HTERT RPE-1 (cell line): Measurements from ENCODE around the gene DCLK2.

ENCODE experiments used
- in situ Hi-C: fragments of 300-500 bp; cut with MboI; formaldehyde crosslinking; loops from 4 replicates; pipeline ENCODE4 v1.14.3; 2020; ENCODE audit warnings: low sequenced_read_pairs

DCLK2 gene

DNA sequence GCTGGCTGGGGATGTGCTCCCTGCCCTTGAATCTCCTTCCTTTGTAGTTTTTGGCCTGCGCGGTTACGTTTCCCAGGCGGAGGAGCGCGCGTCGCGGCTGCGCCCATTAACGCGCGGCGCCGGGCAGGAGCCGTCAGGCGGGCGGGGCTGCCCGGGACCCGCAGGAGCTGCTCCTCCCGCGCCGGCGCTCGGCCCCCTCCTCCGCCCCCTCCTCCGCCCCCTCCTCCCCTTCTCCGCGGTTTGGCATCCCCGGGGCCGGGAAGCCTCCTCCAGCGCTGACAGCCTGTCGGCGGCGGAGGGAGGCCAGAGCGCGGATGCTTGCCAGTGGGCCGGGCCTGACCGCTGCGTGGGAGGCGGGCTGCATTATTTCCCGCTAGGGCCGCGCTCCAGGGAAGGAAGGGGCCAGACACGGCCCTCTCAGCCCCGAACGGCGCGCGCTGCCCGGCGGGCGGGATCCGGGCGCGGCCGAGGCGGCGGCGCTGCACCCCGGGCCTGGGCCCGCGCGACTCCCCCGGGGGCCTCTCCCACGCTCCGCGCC is at the start of gene DCLK2:
DCLK2 (plus strand) TSS at position 405 of the 538 bp plus-strand sequence. CDS start 583 bp downstream, outside the sequence.
- in situ Hi-C loops = no loop called here

DNA sequence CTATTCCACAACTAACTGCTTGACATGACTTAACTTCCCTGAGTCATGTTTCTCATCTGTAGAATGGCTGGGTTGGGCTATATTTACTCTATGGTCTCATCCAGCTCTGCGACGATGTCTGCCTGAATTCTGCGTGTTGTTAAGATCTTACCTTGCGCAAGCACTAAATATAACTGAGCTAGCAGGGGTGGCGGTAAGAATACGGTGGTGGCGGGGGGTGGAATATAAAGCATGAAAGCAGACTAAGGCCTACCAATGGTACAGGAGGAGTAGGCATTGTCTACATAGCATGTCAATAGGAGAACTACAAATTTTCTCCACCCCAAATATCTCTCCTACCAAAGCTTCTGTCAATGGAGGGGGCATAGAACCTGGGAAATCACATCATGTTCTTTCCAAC is 45.7 kb upstream of the DCLK2 start:
- in situ Hi-C loops = no loop called here

DNA sequence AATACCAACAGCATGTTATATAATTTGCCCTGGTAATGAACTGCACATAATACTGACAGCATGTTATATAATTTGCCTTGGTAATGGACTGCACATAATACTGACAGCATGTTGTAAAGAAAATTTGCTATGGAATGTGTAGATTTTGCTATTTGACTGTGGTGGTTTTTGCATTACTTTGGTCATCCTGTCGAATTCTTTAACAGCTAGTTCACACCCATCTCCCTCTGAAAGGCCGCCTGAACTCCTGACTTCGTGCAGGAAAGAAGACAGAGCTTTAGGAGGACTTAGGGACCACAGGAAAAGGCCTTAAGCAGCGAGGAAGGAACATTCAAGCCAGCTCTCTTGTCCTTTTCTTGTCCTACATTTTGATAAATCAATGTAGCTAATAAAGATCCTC is 45.2 kb upstream of the DCLK2 start:
- in situ Hi-C loops = no loop called here

DNA sequence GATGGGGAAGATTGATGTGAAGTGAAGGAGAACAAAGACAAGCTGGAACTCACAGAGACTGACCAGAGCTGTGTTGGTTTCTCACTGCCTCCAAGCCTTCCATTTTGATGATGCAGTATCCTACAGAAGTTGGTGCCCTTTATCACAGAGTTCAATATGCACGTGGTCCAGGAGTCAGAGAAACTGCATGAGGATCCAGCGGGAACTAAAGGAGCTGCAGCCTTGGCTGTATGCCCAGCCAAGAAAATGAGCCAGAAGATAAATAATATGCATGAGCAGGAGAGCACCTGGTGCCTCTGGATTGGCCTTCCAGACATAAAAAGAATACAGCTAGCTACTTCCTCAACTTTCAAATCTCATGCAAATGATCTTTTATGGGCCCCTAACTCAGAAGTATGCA is 44.3 kb upstream of the DCLK2 start:
- in situ Hi-C loops = no loop called here

DNA sequence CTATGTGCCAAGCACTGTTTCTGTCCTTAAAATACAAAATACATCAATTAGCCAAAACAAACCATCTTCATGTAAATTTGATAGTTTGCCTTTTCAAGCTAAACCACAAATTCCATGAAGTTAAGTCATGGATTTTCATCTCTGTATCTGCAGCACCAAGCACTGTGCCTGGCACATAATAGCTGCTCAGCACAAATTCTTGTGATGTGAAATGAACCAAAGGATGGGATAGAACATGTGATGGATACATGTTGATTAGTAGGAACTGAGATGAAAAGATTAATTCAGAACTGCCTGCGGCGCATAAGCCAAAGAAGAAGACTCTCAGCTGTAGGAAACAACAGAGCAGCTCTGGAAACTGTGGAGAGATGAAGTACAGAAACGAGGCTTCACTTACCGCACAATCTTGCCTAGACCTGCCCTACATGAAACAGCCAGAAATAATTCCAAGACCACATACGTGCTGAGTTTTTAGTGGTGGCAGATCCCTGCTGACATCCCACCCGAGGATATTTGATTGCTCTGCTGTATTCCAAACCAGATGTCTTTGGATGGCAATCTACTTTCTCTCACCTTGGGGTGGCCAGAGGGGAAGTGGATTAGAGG is 40.9 kb upstream of the DCLK2 start:
- in situ Hi-C loops = no loop called here

DNA sequence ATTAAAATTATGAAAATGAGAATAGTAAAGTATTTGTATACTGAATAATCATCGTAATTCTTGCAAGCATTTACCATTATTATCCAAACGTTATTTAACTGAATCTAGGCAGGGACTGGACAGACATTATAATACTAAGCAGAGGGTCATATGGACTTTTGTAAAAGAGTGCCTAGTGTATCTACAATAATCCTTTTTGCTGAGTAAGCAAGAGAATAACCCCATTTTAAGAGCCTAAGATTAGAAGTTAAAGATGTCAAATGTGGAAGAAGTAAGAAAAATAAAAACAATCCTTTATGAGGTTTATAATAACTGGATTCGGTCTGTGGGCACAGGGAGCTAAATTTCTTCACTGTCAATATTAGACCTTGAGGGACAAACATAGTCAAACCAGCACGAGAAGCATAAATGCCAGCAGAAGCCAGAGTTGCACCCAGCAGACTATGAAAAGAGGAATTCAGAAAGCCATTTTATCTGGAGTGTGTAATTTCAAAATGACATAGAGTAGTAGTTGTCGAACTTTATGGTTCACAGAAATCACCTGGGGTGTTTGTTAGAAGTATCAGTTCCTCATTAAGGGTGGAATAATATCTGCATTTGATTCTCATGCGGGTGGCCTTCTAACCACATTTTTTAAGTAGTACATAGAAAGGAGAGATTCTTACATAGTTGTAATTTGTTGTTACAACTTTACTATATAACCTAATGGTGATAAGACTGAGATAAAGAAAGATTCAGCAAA is 39.7 kb upstream of the DCLK2 start:
- in situ Hi-C loops = no loop called here

DNA sequence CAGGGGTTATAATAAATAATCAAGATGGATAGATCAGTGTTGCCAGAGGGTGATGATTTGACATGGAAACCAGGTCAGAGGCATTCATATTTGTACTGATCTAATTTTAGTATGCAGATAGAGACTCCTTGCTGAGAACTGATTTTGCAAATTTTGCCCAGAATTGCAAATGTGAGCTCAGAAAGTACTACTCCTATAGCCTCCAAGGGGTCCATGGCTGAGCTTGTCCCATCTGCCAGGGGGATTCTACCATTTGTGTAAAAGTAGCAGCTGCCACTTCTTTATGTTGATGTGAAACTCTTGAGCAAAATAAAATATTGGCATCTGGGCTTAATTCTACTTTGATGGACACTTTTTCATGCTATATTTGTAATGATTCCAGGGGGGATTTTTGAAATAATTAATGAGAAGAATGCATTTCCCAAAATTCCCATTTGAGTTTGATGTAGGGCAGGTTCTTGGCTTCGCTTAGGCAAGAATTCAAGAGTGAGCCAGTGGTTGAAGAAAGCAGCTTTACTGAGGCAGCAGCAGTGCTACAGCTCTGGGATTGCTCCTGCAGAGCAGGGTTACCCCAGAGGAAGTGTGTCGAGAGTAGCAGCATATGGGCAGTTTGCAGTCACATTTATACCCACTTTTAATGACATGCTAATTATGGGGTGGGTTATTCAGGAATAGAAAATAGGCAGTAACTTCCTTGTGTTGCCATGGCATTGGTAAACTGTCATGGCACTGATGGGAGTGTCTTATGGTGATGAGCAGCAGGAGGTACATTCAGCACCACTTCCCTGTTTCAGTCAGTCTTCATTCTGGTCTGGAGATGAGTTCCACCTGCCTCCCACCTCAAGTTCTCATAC is 38.7 kb upstream of the DCLK2 start:
- in situ Hi-C loops = no loop called here

DNA sequence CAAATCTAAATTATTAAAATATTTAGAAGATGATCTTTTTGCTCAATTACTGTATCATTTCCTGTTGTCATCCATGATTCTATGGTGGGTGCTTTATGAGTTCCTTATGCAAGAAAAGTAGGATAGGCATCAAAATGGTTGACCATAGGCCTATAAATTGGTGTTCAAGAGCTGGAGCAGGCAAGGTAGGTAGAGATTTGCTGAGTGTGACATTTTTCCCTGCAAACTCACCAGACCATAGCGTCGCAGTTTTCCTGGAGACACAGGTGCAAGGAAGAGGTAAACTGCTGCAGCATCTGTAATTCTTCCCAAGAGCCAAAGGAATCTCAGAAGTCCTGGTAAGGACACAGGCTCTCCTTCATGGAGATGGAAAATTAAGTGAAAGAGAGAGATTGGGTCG is 33.7 kb upstream of the DCLK2 start:
- in situ Hi-C loops = no loop called here

DNA sequence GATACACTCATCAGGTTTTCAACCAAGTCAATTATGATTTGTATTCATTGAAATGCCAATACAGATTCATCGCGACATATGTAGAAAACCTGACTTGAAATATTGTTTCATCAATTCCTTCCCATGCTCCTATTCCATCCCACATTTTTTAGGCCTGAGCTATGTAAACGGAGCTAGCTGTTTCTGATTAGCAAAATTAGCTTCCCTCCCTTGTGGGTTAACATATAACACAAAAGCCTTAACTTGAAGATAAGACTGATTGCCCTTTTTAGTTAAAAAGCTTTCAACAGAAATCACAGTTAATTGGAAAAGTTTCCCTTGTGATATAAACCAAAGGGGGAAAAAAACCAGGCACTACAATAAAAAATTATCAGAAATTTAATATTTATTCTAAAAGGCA is 32.8 kb upstream of the DCLK2 start:
- in situ Hi-C loops = no loop called here

DNA sequence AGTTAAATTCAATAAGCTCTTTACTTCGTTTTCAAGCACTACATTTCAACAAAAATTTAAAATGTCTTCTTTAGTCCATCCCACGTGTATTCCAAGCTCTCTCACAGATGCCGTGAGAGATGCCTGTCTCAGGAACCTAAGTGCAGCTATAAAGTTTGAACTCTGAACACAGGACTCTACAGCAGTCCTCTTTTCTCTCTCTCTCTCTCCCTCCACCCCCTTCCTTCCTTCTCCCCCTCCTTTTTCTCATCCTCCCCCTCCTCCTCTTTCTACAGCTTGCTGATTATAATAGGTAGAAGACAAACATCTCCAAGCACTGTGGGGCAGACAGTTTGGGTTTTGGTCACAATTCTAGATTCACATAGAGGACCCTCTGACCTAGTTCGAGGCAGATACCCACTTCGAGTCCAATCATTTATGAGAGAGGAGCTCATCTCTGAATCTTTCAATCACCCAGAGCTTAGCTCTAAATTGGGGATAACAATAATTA is 31.5 kb upstream of the DCLK2 start:
- in situ Hi-C loops = no loop called here

DNA sequence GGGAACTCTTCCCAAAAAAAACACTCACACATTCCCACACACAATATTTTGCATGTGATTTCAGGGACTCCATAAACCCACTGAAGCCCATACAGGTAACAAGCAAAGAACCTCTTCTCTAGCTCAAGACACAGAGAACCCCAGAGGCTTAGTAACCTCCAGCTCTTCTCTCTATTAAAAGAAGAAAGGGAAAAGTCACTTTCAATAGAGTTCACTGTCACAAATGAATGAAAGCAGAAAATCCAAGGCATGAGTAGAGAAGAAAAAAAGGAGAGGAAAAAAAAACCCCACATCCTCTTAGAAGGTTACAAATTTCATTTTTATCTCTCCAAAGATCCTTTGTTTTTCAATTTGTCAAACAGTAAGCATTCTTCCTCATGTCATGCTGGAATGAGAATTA is 30.7 kb upstream of the DCLK2 start:
- in situ Hi-C loops = no loop called here

DNA sequence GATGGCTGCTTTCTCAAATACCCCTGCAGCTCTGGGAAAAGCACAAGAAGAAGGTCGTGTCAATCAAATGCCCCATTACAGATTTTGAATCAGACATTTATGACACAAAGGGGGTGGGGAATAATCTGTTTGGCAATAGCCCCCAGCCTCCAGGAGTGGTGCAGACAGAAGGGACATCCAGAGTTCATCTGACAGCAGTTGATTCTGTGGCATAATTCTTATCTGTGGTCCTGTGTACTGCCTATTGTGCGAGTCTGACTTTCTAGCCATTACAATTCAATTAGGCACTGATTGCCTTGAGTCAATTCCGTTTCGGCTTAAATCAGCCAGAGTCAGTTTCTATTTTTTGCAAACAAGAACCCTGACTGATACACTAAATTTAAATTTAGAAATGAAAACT is 28.6 kb upstream of the DCLK2 start:
- in situ Hi-C loops = no loop called here

DNA sequence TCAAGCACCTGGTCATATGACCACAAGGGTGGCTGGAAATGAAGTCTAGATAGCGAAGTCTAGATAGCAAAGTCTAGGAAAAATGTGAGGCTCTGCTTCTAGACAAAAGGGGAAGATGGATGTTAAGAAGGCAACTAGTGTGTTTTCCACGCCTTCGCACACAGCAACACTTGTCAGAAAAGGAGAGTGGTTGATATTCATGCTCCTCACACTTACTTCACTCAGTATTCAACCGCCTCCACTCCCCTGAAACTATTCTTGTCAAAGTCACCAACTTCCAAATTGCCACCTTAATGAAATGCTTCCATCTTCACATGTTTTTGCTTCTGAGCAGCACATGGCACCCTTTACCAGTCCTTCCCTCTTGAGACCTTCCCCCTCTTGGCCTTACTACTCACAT is 27.7 kb upstream of the DCLK2 start:
- in situ Hi-C loops = no loop called here

DNA sequence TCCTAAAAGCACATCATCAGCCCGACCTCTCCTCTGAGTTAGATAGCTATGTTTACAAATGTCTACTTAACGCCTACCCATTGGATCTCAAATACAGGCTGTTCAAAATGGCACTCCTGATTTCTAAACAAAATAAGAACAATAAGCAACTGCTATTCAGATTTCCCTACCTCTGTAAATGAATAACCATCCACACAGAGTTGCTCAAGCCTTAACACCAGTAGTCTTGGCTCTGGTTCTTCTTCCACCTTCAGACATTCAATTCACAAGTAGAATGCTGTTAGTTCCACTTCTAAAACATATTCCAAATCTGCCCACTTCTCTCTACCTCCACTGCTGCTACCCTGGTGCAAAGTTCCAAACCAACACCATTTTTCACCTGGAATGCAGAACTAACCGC is 27.1 kb upstream of the DCLK2 start:
- in situ Hi-C loops = no loop called here

DNA sequence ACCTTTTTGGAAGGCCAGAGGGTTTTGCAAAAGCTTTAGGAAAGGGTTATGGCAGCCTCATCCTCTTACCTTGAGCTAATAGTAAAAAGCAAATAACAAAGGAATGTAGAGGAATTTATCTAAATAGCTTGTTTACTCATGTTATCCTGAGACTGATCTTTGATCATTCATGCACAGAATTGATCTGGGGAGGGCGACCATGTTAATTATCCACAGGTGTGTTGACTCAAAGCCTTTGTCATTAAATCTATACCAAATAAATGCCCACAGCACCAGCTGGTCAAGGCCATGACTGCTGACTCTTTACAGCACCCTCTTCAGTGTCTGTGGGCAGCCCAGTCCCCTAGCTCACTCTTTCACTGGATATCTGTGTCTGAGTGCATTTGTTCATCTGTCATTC is 22.8 kb upstream of the DCLK2 start:
- in situ Hi-C loops = no loop called here

DNA sequence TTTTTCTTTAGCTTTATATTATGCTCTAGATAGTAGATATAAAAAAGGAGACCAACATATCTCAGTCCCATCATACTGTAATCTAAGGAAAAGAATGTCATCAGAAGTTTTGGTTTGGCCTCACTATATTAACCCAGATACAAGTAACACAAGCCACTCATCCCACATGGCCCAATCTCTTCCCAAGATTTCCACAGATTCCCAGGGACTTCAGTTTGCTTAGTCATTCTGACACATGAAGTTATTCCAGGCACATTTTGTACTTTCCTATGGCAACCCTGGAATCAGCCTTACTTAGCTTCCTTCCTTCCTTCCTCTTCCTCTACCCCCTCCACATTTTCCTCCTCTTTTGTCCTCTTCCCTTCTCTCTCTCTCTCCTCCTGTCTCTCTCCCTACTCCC is 21.7 kb upstream of the DCLK2 start:
- in situ Hi-C loops = no loop called here

DNA sequence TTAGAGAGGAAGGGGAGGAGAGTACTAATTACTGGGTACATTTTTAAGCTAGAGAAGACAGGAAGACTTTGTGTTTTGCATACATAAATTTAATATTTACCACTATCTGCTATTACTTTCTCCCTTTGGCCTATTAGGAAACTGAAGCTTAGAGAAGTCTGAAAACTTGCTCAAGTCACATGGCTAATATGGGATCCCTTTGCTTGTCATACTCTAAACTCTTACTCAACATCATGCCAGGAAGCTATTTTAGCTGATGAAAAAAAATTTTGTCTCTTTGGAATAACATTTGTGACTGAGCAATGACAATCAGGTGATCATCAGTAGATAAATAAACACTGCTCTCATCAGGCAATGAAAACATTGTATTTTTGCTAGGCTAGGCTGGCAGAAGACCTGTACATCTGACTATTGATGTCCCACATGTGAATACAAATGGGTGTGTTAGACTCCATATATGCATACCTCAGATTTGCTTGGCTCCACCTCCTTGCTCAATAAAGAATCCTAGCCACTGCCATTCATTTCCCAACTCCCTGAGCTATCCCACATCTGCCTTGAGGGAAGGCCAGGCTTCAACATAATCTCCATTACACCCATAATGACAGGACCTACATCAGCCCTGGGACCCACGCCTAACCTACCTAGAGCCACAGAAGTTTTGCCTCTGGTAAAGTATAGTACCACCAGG is 17.0 kb upstream of the DCLK2 start:
- in situ Hi-C loops = no loop called here

DNA sequence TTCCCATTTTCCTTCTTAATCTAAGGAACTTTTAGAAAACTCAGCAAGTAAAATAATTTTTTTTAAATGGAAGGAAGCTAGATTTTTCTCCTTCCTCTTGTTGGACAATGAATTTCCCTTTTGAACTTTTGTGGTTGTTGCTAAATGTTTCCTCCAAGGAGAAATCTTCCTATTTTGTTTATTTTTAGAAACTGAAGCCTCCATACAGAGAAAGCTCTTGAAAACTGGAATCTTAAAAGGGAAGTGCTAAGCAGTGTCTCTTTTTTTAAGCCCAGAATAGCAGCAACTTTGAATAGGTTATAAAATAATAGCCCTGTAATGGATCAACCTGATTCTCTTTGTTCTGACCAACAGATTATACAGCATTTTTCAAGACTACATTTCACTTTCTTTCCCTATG is 15.1 kb upstream of the DCLK2 start:
- in situ Hi-C loops = no loop called here

DNA sequence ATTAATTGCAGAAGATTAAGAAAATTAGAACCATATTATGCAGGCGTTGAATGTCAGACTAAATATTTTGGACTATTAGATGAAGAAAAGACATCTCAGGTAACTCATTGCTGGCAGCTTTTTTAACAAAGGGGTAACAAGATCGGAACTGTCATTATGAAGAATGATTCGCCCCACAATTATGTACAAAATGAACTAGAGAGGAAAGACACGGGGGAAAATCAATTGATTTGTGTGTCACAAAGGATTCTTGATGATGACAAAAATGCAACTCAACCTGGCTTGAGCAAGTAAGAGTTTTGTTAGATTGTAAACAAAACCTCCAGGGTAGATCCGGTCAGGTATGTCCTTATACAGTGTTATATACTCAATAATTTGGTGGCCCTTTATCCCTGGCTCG is 12.5 kb upstream of the DCLK2 start:
- in situ Hi-C loops = no loop called here

DNA sequence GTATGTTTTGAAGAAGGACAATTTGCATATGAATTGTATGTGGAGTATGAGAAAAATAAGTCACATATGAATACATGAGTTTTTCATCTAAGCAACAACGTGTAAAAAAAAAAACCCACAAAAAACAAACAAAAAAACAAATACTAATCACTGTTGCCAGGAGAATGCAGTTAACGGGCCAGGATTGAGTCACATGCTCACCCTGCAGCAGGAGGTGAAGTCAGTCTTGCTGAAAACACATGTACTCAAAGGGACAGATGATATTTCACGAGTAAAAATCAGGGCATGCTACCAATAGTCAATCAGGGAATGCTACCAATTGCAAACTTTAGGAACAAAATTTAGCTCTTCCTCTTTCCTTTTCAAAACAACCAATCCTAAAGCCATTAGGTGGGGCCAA is 10.4 kb upstream of the DCLK2 start:
- in situ Hi-C loops = no loop called here
